H9 (cell line): ENCODE data around the gene HNRNPF. TPM values are rescaled to one million over a fixed set of nuclear protein-coding genes. Genes with fewer than 3 reads are reported as not detected.

Source experiments
- DNase-seq: peaks from one replicate; pipeline ENCODE4 v3.0.0-alpha.2; 2017
- H2AFZ ChIP-seq: one replicate; pipeline ENCODE4 v1.6.1; 2013; ENCODE audit warnings: mild to moderate bottlenecking, low read length, control low read depth, moderate library complexity
- H2AK5ac ChIP-seq: 2 replicates; pipeline ENCODE4 v1.6.1; 2013; ENCODE audit warnings: low read length, control low read depth, mixed read lengths; ENCODE audit not compliant: insufficient read length
- H2BK120ac ChIP-seq: one replicate; pipeline ENCODE4 v1.6.1; 2013; ENCODE audit warnings: low read depth, mild to moderate bottlenecking, low read length, control low read depth, inconsistent platforms; ENCODE audit not compliant: poor library complexity, severe bottlenecking
- H2BK12ac ChIP-seq: 2 replicates; pipeline ENCODE4 v1.6.1; 2013; ENCODE audit warnings: low read length, control low read depth, mixed read lengths, low read depth; ENCODE audit not compliant: insufficient read length
- H2BK15ac ChIP-seq: 2 replicates; pipeline ENCODE4 v1.6.1; 2013; ENCODE audit warnings: low read depth, low read length, control low read depth
- H2BK20ac ChIP-seq: one replicate; pipeline ENCODE4 v1.6.1; 2013; ENCODE audit warnings: low read depth, mild to moderate bottlenecking, low read length, control low read depth, inconsistent platforms; ENCODE audit not compliant: poor library complexity, severe bottlenecking
- H2BK5ac ChIP-seq: 2 replicates; pipeline ENCODE4 v1.6.1; 2013; ENCODE audit warnings: low read length, control low read depth, mixed read lengths; ENCODE audit not compliant: insufficient read length
- H3K14ac ChIP-seq: 2 replicates; pipeline ENCODE4 v1.6.1; 2013; ENCODE audit warnings: low read length, control low read depth; ENCODE audit not compliant: insufficient read depth
- H3K18ac ChIP-seq: 2 replicates; pipeline ENCODE4 v1.6.1; 2013; ENCODE audit warnings: low read depth, mild to moderate bottlenecking, mixed read lengths, low read length, control low read depth; ENCODE audit not compliant: insufficient read length
- H3K23ac ChIP-seq: 2 replicates; pipeline ENCODE4 v1.6.1; 2013; ENCODE audit warnings: low read length, control low read depth, mixed read lengths, low read depth; ENCODE audit not compliant: insufficient read length
- H3K23me2 ChIP-seq: 2 replicates; pipeline ENCODE4 v1.6.1; 2013; ENCODE audit warnings: low read depth, mild to moderate bottlenecking, mixed read lengths, low read length, control low read depth; ENCODE audit not compliant: insufficient read length, poor library complexity, severe bottlenecking
- H3K27ac ChIP-seq: 2 replicates; pipeline ENCODE4 v1.5.1; 2013; ENCODE audit warnings: low read length, control low read depth, mixed read lengths, low read depth; ENCODE audit not compliant: insufficient read length
- H3K27me3 ChIP-seq: 2 replicates; pipeline ENCODE4 v1.6.1; 2013; ENCODE audit warnings: low read length, control low read depth, inconsistent platforms; ENCODE audit not compliant: insufficient read depth
- H3K4ac ChIP-seq: 2 replicates; pipeline ENCODE4 v1.6.1; 2013; ENCODE audit warnings: low read depth, mild to moderate bottlenecking, control low read depth, inconsistent platforms, low read length, moderate library complexity
- H3K4me1 ChIP-seq: 2 replicates; pipeline ENCODE4 v1.6.1; 2013; ENCODE audit warnings: low read length, control low read depth, inconsistent platforms; ENCODE audit not compliant: insufficient read depth
- H3K4me2 ChIP-seq: 2 replicates; pipeline ENCODE4 v1.6.1; 2013; ENCODE audit warnings: low read length, control low read depth, mixed read lengths; ENCODE audit not compliant: insufficient read length, insufficient read depth
- H3K56ac ChIP-seq: 2 replicates; pipeline ENCODE4 v1.6.1; 2013; ENCODE audit warnings: low read depth, mild to moderate bottlenecking, mixed read lengths, low read length, control low read depth; ENCODE audit not compliant: insufficient read length
- H3K79me1 ChIP-seq: 2 replicates; pipeline ENCODE4 v1.6.1; 2013; ENCODE audit warnings: low read depth, mild to moderate bottlenecking, moderate library complexity, low read length, control low read depth, inconsistent platforms; ENCODE audit not compliant: insufficient read depth, poor library complexity, severe bottlenecking
- H3K79me2 ChIP-seq: 2 replicates; pipeline ENCODE4 v1.6.1; 2013; ENCODE audit warnings: low read length, control low read depth, inconsistent platforms; ENCODE audit not compliant: insufficient read depth
- H3K9ac ChIP-seq: 2 replicates; pipeline ENCODE4 v1.6.1; 2013; ENCODE audit warnings: low read length, control low read depth, mixed read lengths; ENCODE audit not compliant: insufficient read length; ENCODE audit errors: extremely low read depth
- H3K9me3 ChIP-seq: one replicate; pipeline ENCODE4 v1.6.1; 2013; ENCODE audit warnings: low read depth, low read length, inconsistent platforms; ENCODE audit not compliant: control insufficient read depth
- H3T11ph ChIP-seq: one replicate; pipeline ENCODE4 v1.6.1; 2013; ENCODE audit warnings: mild to moderate bottlenecking, low read length, control low read depth, inconsistent platforms
- H4K20me1 ChIP-seq: one replicate; pipeline ENCODE4 v1.6.1; 2013; ENCODE audit not compliant: control insufficient read depth, insufficient read length, insufficient read depth
- H4K5ac ChIP-seq: 2 replicates; pipeline ENCODE4 v1.6.1; 2013; ENCODE audit warnings: low read depth, mild to moderate bottlenecking, mixed read lengths, low read length, control low read depth; ENCODE audit not compliant: insufficient read length
- H4K8ac ChIP-seq: replicated peaks from 2 replicates; pipeline ENCODE4 v1.6.1; 2013; ENCODE audit warnings: low read length, control low read depth, mixed read lengths, low read depth; ENCODE audit not compliant: insufficient read length
- H4K91ac ChIP-seq: 2 replicates; pipeline ENCODE4 v1.6.1; 2013; ENCODE audit warnings: low read depth, mild to moderate bottlenecking, moderate library complexity, mixed read lengths, low read length, control low read depth; ENCODE audit not compliant: insufficient read length
- H3K27ac Mint-ChIP-seq, 3 experiments: 2 replicates in 2 of 3; 3 replicates in 1 of 3; pipeline ENCODE4 v1.8.0; 2020 to 2021; ENCODE audit warnings: mixed read lengths in 3 of 3, mild to moderate bottlenecking in 1 of 3, moderate library complexity in 1 of 3
- H3K27me3 Mint-ChIP-seq: 2 replicates; pipeline ENCODE4 v1.8.0; 2021; ENCODE audit warnings: low read depth, mild to moderate bottlenecking, moderate library complexity, mixed read lengths
- H3K36me3 Mint-ChIP-seq, 3 experiments: 2 replicates in 2 of 3; 3 replicates in 1 of 3; pipeline ENCODE4 v1.8.0; 2020 to 2021; ENCODE audit warnings: low read depth in 3 of 3, mixed read lengths in 3 of 3; ENCODE audit not compliant: insufficient read depth in 1 of 3
- H3K4me1 Mint-ChIP-seq, 2 experiments: 2 replicates each; pipeline ENCODE4 v1.8.0; 2020; ENCODE audit warnings: mixed read lengths in 2 of 2
- H3K4me3 Mint-ChIP-seq, 2 experiments: 2 replicates in 1 of 2; 3 replicates in 1 of 2; pipeline ENCODE4 v1.8.0; 2020 to 2021; ENCODE audit warnings: mild to moderate bottlenecking in 2 of 2, mixed read lengths in 2 of 2, moderate library complexity in 1 of 2
- H3K9me3 Mint-ChIP-seq, 2 experiments: 2 replicates in 1 of 2; 3 replicates in 1 of 2; pipeline ENCODE4 v1.8.0; 2020; ENCODE audit warnings: mild to moderate bottlenecking in 2 of 2, mixed read lengths in 2 of 2, moderate library complexity in 1 of 2
- WGBS: extraction: QIAGEN DNeasy Blood & Tissue Kit; methylation state at CpG from one replicate; pipeline ENCODE4 v1.1.7; 2013; ENCODE audit warnings: missing lambda C conversion rate, low lambda C conversion rate, mixed read lengths; ENCODE audit not compliant: insufficient read length; ENCODE audit errors: extremely low coverage; 5-methylcytosine and 5-hydroxymethylcytosine counted together
- total RNA-seq: library from RNA; stranded (reverse); gene quantifications from 2 replicates; pipeline ENCODE4 v1.2.1, GENCODE V29; 2021
- TF ChIP-seq, protein P1 (sequence below): fragments of 200-600 bp; sonication (generic); conservative IDR thresholded peaks from 3 replicates; pipeline ENCODE4 v1.8.0; 2021; ENCODE audit warnings: antibody characterized with exemption, mild to moderate bottlenecking

Gene HNRNPF
- total RNA-seq, 1 experiment from 2014 or later, result 411 TPM

GRCh38 chr10:43350686-43351085 is 58.3 kb downstream of the HNRNPF start:
- H2AK5ac ChIP-seq, result no peak overlapping the region
- H3K27me3 Mint-ChIP-seq, result no peaks in the 10 kb centered on the region
- H3K4ac ChIP-seq, result no peak overlapping the region
- no peak overlapping the region for H4K91ac ChIP-seq
- no peak overlapping the region for H3K9ac ChIP-seq
- H3K23me2 ChIP-seq, result no peaks in the 10 kb centered on the region
- no peak for DNase-seq
- H2AFZ ChIP-seq, result no peak overlapping the region
- no peak overlapping the region for H4K5ac ChIP-seq
- H3K27ac Mint-ChIP-seq, result no peak overlapping the region
- TF ChIP-seq, protein P1, sequence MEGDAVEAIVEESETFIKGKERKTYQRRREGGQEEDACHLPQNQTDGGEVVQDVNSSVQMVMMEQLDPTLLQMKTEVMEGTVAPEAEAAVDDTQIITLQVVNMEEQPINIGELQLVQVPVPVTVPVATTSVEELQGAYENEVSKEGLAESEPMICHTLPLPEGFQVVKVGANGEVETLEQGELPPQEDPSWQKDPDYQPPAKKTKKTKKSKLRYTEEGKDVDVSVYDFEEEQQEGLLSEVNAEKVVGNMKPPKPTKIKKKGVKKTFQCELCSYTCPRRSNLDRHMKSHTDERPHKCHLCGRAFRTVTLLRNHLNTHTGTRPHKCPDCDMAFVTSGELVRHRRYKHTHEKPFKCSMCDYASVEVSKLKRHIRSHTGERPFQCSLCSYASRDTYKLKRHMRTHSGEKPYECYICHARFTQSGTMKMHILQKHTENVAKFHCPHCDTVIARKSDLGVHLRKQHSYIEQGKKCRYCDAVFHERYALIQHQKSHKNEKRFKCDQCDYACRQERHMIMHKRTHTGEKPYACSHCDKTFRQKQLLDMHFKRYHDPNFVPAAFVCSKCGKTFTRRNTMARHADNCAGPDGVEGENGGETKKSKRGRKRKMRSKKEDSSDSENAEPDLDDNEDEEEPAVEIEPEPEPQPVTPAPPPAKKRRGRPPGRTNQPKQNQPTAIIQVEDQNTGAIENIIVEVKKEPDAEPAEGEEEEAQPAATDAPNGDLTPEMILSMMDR, result no peak
- no peaks in the 10 kb centered on the region for H3K79me1 ChIP-seq
- H3K23ac ChIP-seq, result no peak overlapping the region
- no peak overlapping the region for H3K14ac ChIP-seq
- peaks cover 33 to 36% of the 10 kb centered on the region in 2 experiments for H3K4me1 Mint-ChIP-seq
- no peaks in the 10 kb centered on the region for H3K27me3 ChIP-seq
- H4K20me1 ChIP-seq, result no peaks in the 10 kb centered on the region
- H2BK5ac ChIP-seq, result no peak overlapping the region
- H3K18ac ChIP-seq, result no peak overlapping the region
- H3K79me2 ChIP-seq, result no peaks in the 10 kb centered on the region
- no peaks in the 10 kb centered on the region for H3K36me3 Mint-ChIP-seq
- H2BK15ac ChIP-seq, result no peak overlapping the region
- no CpG with 5 or more reads among the region's 34 CpGs for WGBS
- peaks cover 2% of the 10 kb centered on the region; the same call in 1 of the 2 replicates for H3K4me1 ChIP-seq
- H3K9me3 Mint-ChIP-seq, result no peaks in the 10 kb centered on the region
- no peak overlapping the region for H3K27ac ChIP-seq
- no peak overlapping the region for H2BK120ac ChIP-seq
- H3K4me3 Mint-ChIP-seq, result no peak overlapping the region
- H3K4me2 ChIP-seq, result no peak overlapping the region
- H2BK20ac ChIP-seq, result no peak overlapping the region
- H3K9me3 ChIP-seq, result no peaks in the 10 kb centered on the region
- no peak overlapping the region for H3T11ph ChIP-seq
- H2BK12ac ChIP-seq, result no peak overlapping the region
- H3K56ac ChIP-seq, result no peak overlapping the region
- H4K8ac ChIP-seq, result no peak overlapping the region
